ENCODE results near the gene RPRD2. TPM values are rescaled to one million over a fixed set of nuclear protein-coding genes. Genes with fewer than 3 reads are reported as not detected.

RPRD2 gene
- total RNA-seq, 1 experiment from 2014 or later, result 26.7 TPM

DNA sequence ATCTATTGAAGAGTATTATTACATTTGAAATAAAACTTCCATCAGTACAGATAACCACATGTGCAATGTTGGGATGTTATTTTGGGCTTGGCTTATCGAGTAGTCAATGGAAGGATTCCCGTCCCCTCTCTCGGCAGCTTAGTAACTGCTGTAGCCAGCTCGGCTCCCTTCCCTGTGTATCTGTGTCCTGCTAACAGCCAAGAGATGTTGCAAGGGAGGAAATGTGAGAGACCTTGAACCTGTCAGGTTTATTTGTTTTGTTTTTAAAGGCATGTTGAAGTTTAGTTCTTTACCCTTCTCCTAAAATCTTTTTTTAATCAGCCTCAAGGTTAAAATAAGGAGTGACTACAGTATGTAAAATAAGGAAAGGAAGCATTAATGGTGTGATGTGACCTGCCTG lies 109.7 kb downstream of the RPRD2 start:
- H3K27me3 ChIP-seq (ENCODE audit: insufficient read depth, low read length), result no peaks in the 10 kb centered on the region
- no TSS peak for BruUV-seq (replicated peaks)
- TF ChIP-seq ZNF274 (IDR thresholded peaks at IDR 0.05; ENCODE audit: low read depth, low read length) (no peak), SRF (IDR thresholded peaks at IDR 0.05; ENCODE audit: low read depth) (no peak), CBX3 (IDR thresholded peaks at IDR 0.05; ENCODE audit: low read depth) (no peak)
- H2AFZ ChIP-seq (ENCODE audit: low read depth, low read length, poor library complexity, severe bottlenecking), result no peak overlapping the region
- CTCF ChIA-PET, result no interaction called here
- H3K9me2 ChIP-seq (ENCODE audit: insufficient read depth), result no peaks in the 10 kb centered on the region
- intact Hi-C loops (cut with micrococcal nuclease), result no loop called here
- H3K27ac ChIP-seq (ENCODE audit: low read depth, low read length), result no peak overlapping the region
- no peak for DNase-seq (ENCODE audit: low read depth, low spot score)
- ATAC-seq, result no peak
- H3K9ac ChIP-seq (ENCODE audit: low read length), result no peak overlapping the region
- no peaks in the 10 kb centered on the region for H3K4me1 ChIP-seq (ENCODE audit: control insufficient read depth in 1 of 2, insufficient read depth in 2 of 2, low read length in 2 of 2)
- no peaks in the 10 kb centered on the region for H4K20me1 ChIP-seq (ENCODE audit: insufficient read depth)
- no peak overlapping the region for H3K4me3 ChIP-seq (replicated peaks in 1 of 2; ENCODE audit: low read depth in 1 of 2, low read length in 2 of 2)
- no peaks in the 10 kb centered on the region for H3K79me2 ChIP-seq (ENCODE audit: insufficient read depth, low read length)
- RAD21 ChIA-PET (ENCODE audit: low non-redundant PET in 1 of 2, low total read pairs in 2 of 2, uncharacterized antibody in 2 of 2, unreplicated experiment in 2 of 2), result no interaction called here
- no peak overlapping the region for H3K4me2 ChIP-seq (ENCODE audit: low read length)
- POLR2A ChIA-PET, result no interaction called here
- H3K9me3 ChIP-seq (ENCODE audit: control insufficient read depth in 1 of 2, insufficient read depth in 1 of 2, low read depth in 1 of 2, low read length in 2 of 2), result no peaks in the 10 kb centered on the region
- peaks cover 7 to 23% of the 10 kb centered on the region in 2 experiments; a peak in 3 of 4 replicates for H3K36me3 ChIP-seq (ENCODE audit: control insufficient read depth in 1 of 2, insufficient read depth in 2 of 2, low read length in 2 of 2)

GRCh38 chr1:150474869-150475268 lies 110.9 kb downstream of the RPRD2 start:
- ChIA-PET RAD21 (ENCODE audit: low non-redundant PET in 1 of 2, low total read pairs in 2 of 2, uncharacterized antibody in 2 of 2, unreplicated experiment in 2 of 2) (no interaction called here), CTCF (no interaction called here), POLR2A (no interaction called here)
- ATAC-seq (no peak), DNase-seq (ENCODE audit: low read depth, low spot score) (no peak)
- Histone ChIP-seq H4K20me1 (ENCODE audit: insufficient read depth) (no peaks in the 10 kb centered on the region), H3K79me2 (ENCODE audit: insufficient read depth, low read length) (no peaks in the 10 kb centered on the region), H3K9ac (ENCODE audit: low read length) (no peak overlapping the region), H3K36me3 (ENCODE audit: control insufficient read depth in 1 of 2, insufficient read depth in 2 of 2, low read length in 2 of 2) (peaks cover 7 to 23% of the 10 kb centered on the region in 2 experiments; a peak in 3 of 4 replicates), H3K27ac (ENCODE audit: low read depth, low read length) (no peak overlapping the region), H3K4me1 (ENCODE audit: control insufficient read depth in 1 of 2, insufficient read depth in 2 of 2, low read length in 2 of 2) (no peaks in the 10 kb centered on the region), H3K9me3 (ENCODE audit: control insufficient read depth in 1 of 2, insufficient read depth in 1 of 2, low read depth in 1 of 2, low read length in 2 of 2) (no peaks in the 10 kb centered on the region), H3K9me2 (ENCODE audit: insufficient read depth) (no peaks in the 10 kb centered on the region), H3K27me3 (ENCODE audit: insufficient read depth, low read length) (0 out of 2 replicates have a peak, but pooled peaks cover 2% of the 10 kb centered on the region), H3K4me2 (ENCODE audit: low read length) (no peak overlapping the region), H3K4me3 (replicated peaks in 1 of 2; ENCODE audit: low read depth in 1 of 2, low read length in 2 of 2) (no peak overlapping the region), H2AFZ (ENCODE audit: low read depth, low read length, poor library complexity, severe bottlenecking) (no peak overlapping the region)
- no TSS peak for BruUV-seq (replicated peaks)
- intact Hi-C loops (cut with micrococcal nuclease), result no loop called here
- TF ChIP-seq EZH2phosphoT487 (IDR thresholded peaks at IDR 0.05; ENCODE audit: borderline replicate concordance) (no peak), SP1 (IDR thresholded peaks at IDR 0.05; ENCODE audit: low read depth) (no peak), YY1 (IDR thresholded peaks at IDR 0.05; ENCODE audit: extremely low read depth, insufficient replicate concordance, low read depth, low read length) (no peak), EZH2 (IDR thresholded peaks at IDR 0.05) (no peak), REST (IDR thresholded peaks at IDR 0.05; ENCODE audit: low read depth) (no peak), MAX (IDR thresholded peaks at IDR 0.05) (no peak), POLR2A (IDR thresholded peaks at IDR 0.05; ENCODE audit: borderline replicate concordance, extremely low read depth, insufficient read depth, insufficient read length) (no peak), TCF7L2 (IDR thresholded peaks at IDR 0.05; ENCODE audit: borderline replicate concordance, extremely low read depth, insufficient read depth, insufficient read length) (no peak), RAD21 (IDR thresholded peaks at IDR 0.05; ENCODE audit: low read depth) (no peak), CEBPB (IDR thresholded peaks at IDR 0.05; ENCODE audit: low read depth) (no peak), SRF (IDR thresholded peaks at IDR 0.05; ENCODE audit: low read depth) (no peak), CBX3 (IDR thresholded peaks at IDR 0.05; ENCODE audit: low read depth) (no peak)
- TF ChIP-seq, protein P1, sequence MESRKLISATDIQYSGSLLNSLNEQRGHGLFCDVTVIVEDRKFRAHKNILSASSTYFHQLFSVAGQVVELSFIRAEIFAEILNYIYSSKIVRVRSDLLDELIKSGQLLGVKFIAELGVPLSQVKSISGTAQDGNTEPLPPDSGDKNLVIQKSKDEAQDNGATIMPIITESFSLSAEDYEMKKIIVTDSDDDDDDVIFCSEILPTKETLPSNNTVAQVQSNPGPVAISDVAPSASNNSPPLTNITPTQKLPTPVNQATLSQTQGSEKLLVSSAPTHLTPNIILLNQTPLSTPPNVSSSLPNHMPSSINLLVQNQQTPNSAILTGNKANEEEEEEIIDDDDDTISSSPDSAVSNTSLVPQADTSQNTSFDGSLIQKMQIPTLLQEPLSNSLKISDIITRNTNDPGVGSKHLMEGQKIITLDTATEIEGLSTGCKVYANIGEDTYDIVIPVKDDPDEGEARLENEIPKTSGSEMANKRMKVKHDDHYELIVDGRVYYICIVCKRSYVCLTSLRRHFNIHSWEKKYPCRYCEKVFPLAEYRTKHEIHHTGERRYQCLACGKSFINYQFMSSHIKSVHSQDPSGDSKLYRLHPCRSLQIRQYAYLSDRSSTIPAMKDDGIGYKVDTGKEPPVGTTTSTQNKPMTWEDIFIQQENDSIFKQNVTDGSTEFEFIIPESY (IDR thresholded peaks at IDR 0.05; ENCODE audit: extremely low read depth, insufficient replicate concordance, low read length), result no peak
